HEK293 (cell line): Measurements from ENCODE around the gene RAI14.
A peak's percentile ranks its signal among the peaks of the same experiment; 100 is the strongest.

Experiments used
- GLI4 ChIP-seq: fragments of 450-650 bp; formaldehyde crosslinking; IDR thresholded peaks from 2 replicates; pipeline ENCODE4 v1.5.1; 2016; ENCODE audit warnings: missing biosample characterization, missing genetic modification characterization
- HIC1 ChIP-seq: fragments of 450-650 bp; formaldehyde crosslinking; IDR thresholded peaks from 2 replicates; pipeline ENCODE4 v1.5.1; 2016; ENCODE audit warnings: missing biosample characterization, missing genetic modification characterization
- KLF16 ChIP-seq: fragments of 450-650 bp; formaldehyde crosslinking; IDR thresholded peaks from 2 replicates; pipeline ENCODE4 v1.5.1; 2017; ENCODE audit warnings: missing biosample characterization, missing genetic modification characterization
- OSR2 ChIP-seq: fragments of 450-650 bp; formaldehyde crosslinking; IDR thresholded peaks from 2 replicates; pipeline ENCODE4 v1.5.1; 2016; ENCODE audit warnings: missing biosample characterization, missing genetic modification characterization
- OVOL3 ChIP-seq: fragments of 450-650 bp; formaldehyde crosslinking; IDR thresholded peaks from 2 replicates; pipeline ENCODE4 v1.5.1; 2016; ENCODE audit warnings: missing biosample characterization, missing genetic modification characterization
- PATZ1 ChIP-seq: fragments of 450-650 bp; formaldehyde crosslinking; IDR thresholded peaks from 2 replicates; pipeline ENCODE4 v1.5.1; 2016; ENCODE audit warnings: missing biosample characterization, missing genetic modification characterization
- SCRT1 ChIP-seq: fragments of 450-650 bp; formaldehyde crosslinking; IDR thresholded peaks from 2 replicates; pipeline ENCODE4 v1.5.1; 2016; ENCODE audit warnings: missing biosample characterization, missing genetic modification characterization, borderline replicate concordance
- SCRT2 ChIP-seq: fragments of 450-650 bp; formaldehyde crosslinking; IDR thresholded peaks from 2 replicates; pipeline ENCODE4 v1.5.1; 2016; ENCODE audit warnings: missing biosample characterization, missing genetic modification characterization
- ZBTB17 ChIP-seq: fragments of 450-650 bp; formaldehyde crosslinking; IDR thresholded peaks from 2 replicates; pipeline ENCODE4 v1.5.1; 2016; ENCODE audit warnings: missing biosample characterization, missing genetic modification characterization
- ZBTB44 ChIP-seq: fragments of 450-650 bp; IDR thresholded peaks from 2 replicates; pipeline ENCODE4 v1.5.1; 2018; ENCODE audit warnings: missing biosample characterization, mild to moderate bottlenecking, missing genetic modification characterization
- ZEB2 ChIP-seq: fragments of 450-650 bp; formaldehyde crosslinking; IDR thresholded peaks from 2 replicates; pipeline ENCODE4 v1.5.1; 2016; ENCODE audit warnings: missing biosample characterization, missing genetic modification characterization
- ZNF175 ChIP-seq: fragments of 450-650 bp; formaldehyde crosslinking; IDR thresholded peaks from 2 replicates; pipeline ENCODE4 v1.5.1; 2016; ENCODE audit warnings: missing biosample characterization, missing genetic modification characterization
- ZNF266 ChIP-seq: fragments of 450-650 bp; formaldehyde crosslinking; IDR thresholded peaks from 2 replicates; pipeline ENCODE4 v1.5.1; 2016; ENCODE audit warnings: missing biosample characterization, missing genetic modification characterization, low read depth
- ZNF391 ChIP-seq: fragments of 450-650 bp; formaldehyde crosslinking; IDR thresholded peaks from 2 replicates; pipeline ENCODE4 v1.5.1; 2016; ENCODE audit warnings: low read depth, missing biosample characterization, missing genetic modification characterization, borderline replicate concordance
- ZNF48 ChIP-seq: fragments of 450-650 bp; formaldehyde crosslinking; IDR thresholded peaks from 2 replicates; pipeline ENCODE4 v1.5.1; 2016; ENCODE audit warnings: missing biosample characterization, missing genetic modification characterization
- ZNF555 ChIP-seq: fragments of 450-650 bp; formaldehyde crosslinking; conservative IDR thresholded peaks from 2 replicates; pipeline ENCODE4 v1.5.1; 2017; ENCODE audit warnings: missing biosample characterization, mild to moderate bottlenecking, missing genetic modification characterization, inconsistent platforms
- ZNF600 ChIP-seq: fragments of 450-650 bp; formaldehyde crosslinking; IDR thresholded peaks from 2 replicates; pipeline ENCODE4 v1.5.1; 2016; ENCODE audit warnings: missing biosample characterization, missing genetic modification characterization
- ZNF610 ChIP-seq: fragments of 450-650 bp; formaldehyde crosslinking; IDR thresholded peaks from 2 replicates; pipeline ENCODE4 v1.5.1; 2016; ENCODE audit warnings: missing biosample characterization, missing genetic modification characterization, borderline replicate concordance
- ZNF654 ChIP-seq: fragments of 450-650 bp; formaldehyde crosslinking; IDR thresholded peaks from 2 replicates; pipeline ENCODE4 v1.5.1; 2016; ENCODE audit warnings: low read depth, missing biosample characterization, missing genetic modification characterization
- ZNF660 ChIP-seq: fragments of 450-650 bp; IDR thresholded peaks from 2 replicates; pipeline ENCODE4 v1.5.1; 2018; ENCODE audit warnings: missing biosample characterization, mild to moderate bottlenecking, missing genetic modification characterization
- ZNF792 ChIP-seq: fragments of 450-650 bp; formaldehyde crosslinking; IDR thresholded peaks from 2 replicates; pipeline ENCODE4 v1.5.1; 2016; ENCODE audit warnings: missing biosample characterization, missing genetic modification characterization
- ZXDB ChIP-seq: fragments of 450-650 bp; formaldehyde crosslinking; IDR thresholded peaks from 2 replicates; pipeline ENCODE4 v1.5.1; 2016; ENCODE audit warnings: missing biosample characterization, missing genetic modification characterization
- TF ChIP-seq, protein P1 (sequence below): fragments of 450-650 bp; formaldehyde crosslinking; IDR thresholded peaks from 2 replicates; pipeline ENCODE4 v1.5.1; 2016; ENCODE audit warnings: missing biosample characterization, missing genetic modification characterization
- TF ChIP-seq, protein P2 (sequence below): fragments of 450-650 bp; formaldehyde crosslinking; IDR thresholded peaks from 2 replicates; pipeline ENCODE4 v1.5.1; 2016; ENCODE audit warnings: missing biosample characterization, missing genetic modification characterization
- TF ChIP-seq, protein P3 (sequence below): fragments of 450-650 bp; formaldehyde crosslinking; IDR thresholded peaks from 2 replicates; pipeline ENCODE4 v1.5.1; 2016; ENCODE audit warnings: missing biosample characterization, missing genetic modification characterization
- TF ChIP-seq, protein P4 (sequence below): fragments of 450-650 bp; formaldehyde crosslinking; IDR thresholded peaks from 2 replicates; pipeline ENCODE4 v1.5.1; 2016; ENCODE audit warnings: missing biosample characterization, missing genetic modification characterization

RAI14 gene

GRCh38 chr5:34686762-34687268 lies 30.7 kb downstream of the RAI14 start (continued):
- TF ChIP-seq ZNF654 (tag by site-specific recombination) (peak; percentile 20; the same call in 1 of the 2 replicates), ZNF391 (tag by site-specific recombination) (no peak), SCRT1 (tag by site-specific recombination) (no peak), ZBTB17 (tag by site-specific recombination) (peak; percentile 59), ZNF175 (no peak), ZNF600 (tag by site-specific recombination) (peak; percentile 93), ZNF266 (tag by site-specific recombination) (no peak), KLF16 (no peak), ZNF792 (tag by site-specific recombination) (no peak), ZNF610 (0 out of 2 replicates have a peak, but pooled peaks have one; percentile 52), HIC1 (tag by site-specific recombination) (peak; percentile 74), PATZ1 (tag by site-specific recombination) (peak; percentile 58), ZBTB44 (tag by site-specific recombination) (peak; percentile 80), ZNF660 (tag by site-specific recombination) (peak; percentile 60), ZNF555 (no peak), OVOL3 (no peak), OSR2 (tag by site-specific recombination) (peak; percentile 89), GLI4 (tag by site-specific recombination) (no peak), ZEB2 (tag by site-specific recombination) (peak; percentile 58; the same call in 1 of the 2 replicates), SCRT2 (tag by site-specific recombination) (no peak), ZNF48 (tag by site-specific recombination) (no peak), ZXDB (tag by site-specific recombination) (peak; percentile 46; the same call in 1 of the 2 replicates)
- TF ChIP-seq, protein P1, sequence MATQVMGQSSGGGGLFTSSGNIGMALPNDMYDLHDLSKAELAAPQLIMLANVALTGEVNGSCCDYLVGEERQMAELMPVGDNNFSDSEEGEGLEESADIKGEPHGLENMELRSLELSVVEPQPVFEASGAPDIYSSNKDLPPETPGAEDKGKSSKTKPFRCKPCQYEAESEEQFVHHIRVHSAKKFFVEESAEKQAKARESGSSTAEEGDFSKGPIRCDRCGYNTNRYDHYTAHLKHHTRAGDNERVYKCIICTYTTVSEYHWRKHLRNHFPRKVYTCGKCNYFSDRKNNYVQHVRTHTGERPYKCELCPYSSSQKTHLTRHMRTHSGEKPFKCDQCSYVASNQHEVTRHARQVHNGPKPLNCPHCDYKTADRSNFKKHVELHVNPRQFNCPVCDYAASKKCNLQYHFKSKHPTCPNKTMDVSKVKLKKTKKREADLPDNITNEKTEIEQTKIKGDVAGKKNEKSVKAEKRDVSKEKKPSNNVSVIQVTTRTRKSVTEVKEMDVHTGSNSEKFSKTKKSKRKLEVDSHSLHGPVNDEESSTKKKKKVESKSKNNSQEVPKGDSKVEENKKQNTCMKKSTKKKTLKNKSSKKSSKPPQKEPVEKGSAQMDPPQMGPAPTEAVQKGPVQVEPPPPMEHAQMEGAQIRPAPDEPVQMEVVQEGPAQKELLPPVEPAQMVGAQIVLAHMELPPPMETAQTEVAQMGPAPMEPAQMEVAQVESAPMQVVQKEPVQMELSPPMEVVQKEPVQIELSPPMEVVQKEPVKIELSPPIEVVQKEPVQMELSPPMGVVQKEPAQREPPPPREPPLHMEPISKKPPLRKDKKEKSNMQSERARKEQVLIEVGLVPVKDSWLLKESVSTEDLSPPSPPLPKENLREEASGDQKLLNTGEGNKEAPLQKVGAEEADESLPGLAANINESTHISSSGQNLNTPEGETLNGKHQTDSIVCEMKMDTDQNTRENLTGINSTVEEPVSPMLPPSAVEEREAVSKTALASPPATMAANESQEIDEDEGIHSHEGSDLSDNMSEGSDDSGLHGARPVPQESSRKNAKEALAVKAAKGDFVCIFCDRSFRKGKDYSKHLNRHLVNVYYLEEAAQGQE (tag by site-specific recombination), result no peak
- TF ChIP-seq, protein P2, sequence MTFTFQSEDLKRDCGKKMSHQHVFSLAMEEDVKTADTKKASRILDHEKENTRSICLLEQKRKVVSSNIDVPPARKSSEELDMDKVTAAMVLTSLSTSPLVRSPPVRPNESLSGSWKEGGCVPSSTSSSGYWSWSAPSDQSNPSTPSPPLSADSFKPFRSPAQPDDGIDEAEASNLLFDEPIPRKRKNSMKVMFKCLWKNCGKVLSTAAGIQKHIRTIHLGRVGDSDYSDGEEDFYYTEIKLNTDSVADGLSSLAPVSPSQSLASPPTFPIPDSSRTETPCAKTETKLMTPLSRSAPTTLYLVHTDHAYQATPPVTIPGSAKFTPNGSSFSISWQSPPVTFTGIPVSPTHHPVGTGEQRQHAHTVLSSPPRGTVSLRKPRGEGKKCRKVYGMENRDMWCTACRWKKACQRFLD, result no peak
- TF ChIP-seq, protein P3, sequence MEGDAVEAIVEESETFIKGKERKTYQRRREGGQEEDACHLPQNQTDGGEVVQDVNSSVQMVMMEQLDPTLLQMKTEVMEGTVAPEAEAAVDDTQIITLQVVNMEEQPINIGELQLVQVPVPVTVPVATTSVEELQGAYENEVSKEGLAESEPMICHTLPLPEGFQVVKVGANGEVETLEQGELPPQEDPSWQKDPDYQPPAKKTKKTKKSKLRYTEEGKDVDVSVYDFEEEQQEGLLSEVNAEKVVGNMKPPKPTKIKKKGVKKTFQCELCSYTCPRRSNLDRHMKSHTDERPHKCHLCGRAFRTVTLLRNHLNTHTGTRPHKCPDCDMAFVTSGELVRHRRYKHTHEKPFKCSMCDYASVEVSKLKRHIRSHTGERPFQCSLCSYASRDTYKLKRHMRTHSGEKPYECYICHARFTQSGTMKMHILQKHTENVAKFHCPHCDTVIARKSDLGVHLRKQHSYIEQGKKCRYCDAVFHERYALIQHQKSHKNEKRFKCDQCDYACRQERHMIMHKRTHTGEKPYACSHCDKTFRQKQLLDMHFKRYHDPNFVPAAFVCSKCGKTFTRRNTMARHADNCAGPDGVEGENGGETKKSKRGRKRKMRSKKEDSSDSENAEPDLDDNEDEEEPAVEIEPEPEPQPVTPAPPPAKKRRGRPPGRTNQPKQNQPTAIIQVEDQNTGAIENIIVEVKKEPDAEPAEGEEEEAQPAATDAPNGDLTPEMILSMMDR (tag by site-specific recombination), result peak; percentile 16; the same call in 1 of the 2 replicates
- TF ChIP-seq, protein P4, sequence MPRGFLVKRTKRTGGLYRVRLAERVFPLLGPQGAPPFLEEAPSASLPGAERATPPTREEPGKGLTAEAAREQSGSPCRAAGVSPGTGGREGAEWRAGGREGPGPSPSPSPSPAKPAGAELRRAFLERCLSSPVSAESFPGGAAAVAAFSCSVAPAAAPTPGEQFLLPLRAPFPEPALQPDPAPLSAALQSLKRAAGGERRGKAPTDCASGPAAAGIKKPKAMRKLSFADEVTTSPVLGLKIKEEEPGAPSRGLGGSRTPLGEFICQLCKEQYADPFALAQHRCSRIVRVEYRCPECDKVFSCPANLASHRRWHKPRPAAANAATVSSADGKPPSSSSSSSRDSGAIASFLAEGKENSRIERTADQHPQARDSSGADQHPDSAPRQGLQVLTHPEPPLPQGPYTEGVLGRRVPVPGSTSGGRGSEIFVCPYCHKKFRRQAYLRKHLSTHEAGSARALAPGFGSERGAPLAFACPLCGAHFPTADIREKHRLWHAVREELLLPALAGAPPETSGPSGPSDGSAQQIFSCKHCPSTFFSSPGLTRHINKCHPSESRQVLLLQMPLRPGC (tag by site-specific recombination), result peak; percentile 80
